Measurements from ENCODE around the gene USP2. TPM values are rescaled to one million over a fixed set of nuclear protein-coding genes. Genes with fewer than 3 reads are reported as not detected.

The USP2 gene
- total RNA-seq, 1 donor from 2014 or later = 3.4 TPM

DNA sequence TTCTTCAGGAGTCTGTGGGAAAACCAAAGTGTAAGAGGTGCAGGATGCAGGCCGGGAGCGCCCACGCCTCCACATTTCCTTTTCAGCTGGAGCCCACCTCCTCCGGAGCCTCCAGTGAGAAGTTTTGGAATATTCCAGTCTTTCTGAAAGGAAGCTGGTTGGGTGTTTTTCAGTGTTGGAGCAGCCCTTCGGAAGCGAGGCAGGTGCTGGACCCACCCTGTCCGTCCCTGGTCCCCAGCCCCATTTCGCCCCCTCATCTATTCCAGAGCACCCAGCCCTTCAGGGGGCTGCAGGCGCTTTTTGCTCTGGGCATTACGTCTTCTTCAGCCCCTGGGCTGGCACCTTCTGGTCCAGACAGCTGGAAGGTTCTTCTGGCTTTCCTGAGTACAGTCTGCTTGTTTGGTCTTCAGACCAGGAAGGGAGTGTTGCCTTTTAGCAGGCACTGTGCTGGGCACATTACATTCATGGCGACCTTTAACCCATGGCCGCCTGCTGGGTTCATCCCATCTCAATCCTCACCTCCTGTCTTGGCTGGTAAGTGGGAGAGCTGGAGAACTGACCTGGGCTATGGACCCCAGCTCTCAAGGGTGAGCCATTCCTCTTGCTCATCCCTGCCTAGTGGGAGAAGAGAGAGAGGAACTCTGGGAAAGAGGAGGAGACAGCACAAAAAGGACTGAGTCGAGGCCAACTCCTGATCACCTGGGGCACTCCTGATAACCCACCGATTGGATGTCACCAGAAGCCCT is 42.2 kb upstream of the USP2 start:
- peak overlapping the region; percentile 94 for H3K4me3 Mint-ChIP-seq
- H3K36me3 Mint-ChIP-seq (ENCODE audit: low read depth) = peaks cover 4% of the 10 kb centered on the region
- H3K4me1 Mint-ChIP-seq = peaks cover 33% of the 10 kb centered on the region
- H3K9me3 Mint-ChIP-seq = peaks cover 2% of the 10 kb centered on the region
- no peak for DNase-seq (ENCODE audit: low read depth, low spot score)
- TF ChIP-seq, protein P1, sequence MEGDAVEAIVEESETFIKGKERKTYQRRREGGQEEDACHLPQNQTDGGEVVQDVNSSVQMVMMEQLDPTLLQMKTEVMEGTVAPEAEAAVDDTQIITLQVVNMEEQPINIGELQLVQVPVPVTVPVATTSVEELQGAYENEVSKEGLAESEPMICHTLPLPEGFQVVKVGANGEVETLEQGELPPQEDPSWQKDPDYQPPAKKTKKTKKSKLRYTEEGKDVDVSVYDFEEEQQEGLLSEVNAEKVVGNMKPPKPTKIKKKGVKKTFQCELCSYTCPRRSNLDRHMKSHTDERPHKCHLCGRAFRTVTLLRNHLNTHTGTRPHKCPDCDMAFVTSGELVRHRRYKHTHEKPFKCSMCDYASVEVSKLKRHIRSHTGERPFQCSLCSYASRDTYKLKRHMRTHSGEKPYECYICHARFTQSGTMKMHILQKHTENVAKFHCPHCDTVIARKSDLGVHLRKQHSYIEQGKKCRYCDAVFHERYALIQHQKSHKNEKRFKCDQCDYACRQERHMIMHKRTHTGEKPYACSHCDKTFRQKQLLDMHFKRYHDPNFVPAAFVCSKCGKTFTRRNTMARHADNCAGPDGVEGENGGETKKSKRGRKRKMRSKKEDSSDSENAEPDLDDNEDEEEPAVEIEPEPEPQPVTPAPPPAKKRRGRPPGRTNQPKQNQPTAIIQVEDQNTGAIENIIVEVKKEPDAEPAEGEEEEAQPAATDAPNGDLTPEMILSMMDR (conservative IDR thresholded peaks at IDR 0.05) = no peak
- no peak overlapping the region for H3K27ac Mint-ChIP-seq (ENCODE audit: unreplicated experiment)
- peaks cover 14% of the 10 kb centered on the region for H3K27me3 Mint-ChIP-seq (ENCODE audit: low read depth)

DNA sequence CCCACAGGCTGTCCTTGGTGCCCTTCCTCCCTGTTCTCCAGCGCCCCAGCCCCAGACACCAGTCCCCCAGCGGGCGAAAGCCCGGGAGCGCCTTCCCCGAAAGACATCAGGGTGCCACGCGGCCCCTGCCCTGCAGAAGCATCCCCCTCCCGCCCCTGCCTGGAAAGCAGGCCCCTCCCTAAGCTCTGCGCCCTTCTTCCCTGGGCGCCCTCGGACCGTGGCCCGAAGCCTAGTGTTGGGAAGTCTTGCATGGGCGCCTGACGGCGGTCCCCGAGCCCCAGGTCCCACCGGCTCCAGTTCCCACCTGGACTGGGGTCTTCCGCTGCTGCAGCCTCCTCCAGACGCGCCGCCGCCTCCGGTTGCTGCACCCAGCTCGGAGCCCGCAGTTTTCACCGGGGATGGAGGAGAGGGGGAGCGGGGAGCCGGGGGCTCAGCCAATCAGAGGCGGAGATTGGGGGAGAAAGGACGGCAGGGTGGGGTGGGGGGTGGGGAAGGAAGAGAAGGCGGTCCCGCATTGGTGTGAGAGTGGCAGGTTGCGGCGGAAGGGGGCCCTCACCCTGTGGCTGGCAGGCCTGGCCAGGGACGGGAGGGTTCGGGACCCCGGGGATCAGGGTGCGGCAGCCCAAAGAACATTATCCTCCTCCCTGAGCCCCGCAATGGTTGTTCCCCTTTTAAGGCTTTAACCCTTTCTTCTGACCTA is 41.5 kb upstream of the USP2 start, which contains the start of gene THY1:
THY1 (minus strand) TSS at position 364 of the 700 bp plus-strand sequence. CDS start 2,267 bp downstream, outside the sequence.
- DNase-seq (ENCODE audit: low read depth, low spot score) = peak; percentile 58
- TF ChIP-seq, protein P1 (conservative IDR thresholded peaks at IDR 0.05) = no peak
- peaks cover 4% of the 10 kb centered on the region for H3K36me3 Mint-ChIP-seq (ENCODE audit: low read depth)
- no peaks in the 10 kb centered on the region for H3K9me3 Mint-ChIP-seq
- peak within 1 kb of the TSS; percentile 94 for H3K4me3 Mint-ChIP-seq
- peaks cover 33% of the 10 kb centered on the region for H3K4me1 Mint-ChIP-seq
- H3K27me3 Mint-ChIP-seq (ENCODE audit: low read depth) = peaks cover 14% of the 10 kb centered on the region
- H3K27ac Mint-ChIP-seq (ENCODE audit: unreplicated experiment) = peak within 1 kb of the TSS; percentile 16

GRCh38 chr11:119421941-119422808 is 40.7 kb upstream of the USP2 start:
- DNase-seq (ENCODE audit: low read depth, low spot score) = peak; percentile 48
- H3K27me3 Mint-ChIP-seq (ENCODE audit: low read depth) = peaks cover 14% of the 10 kb centered on the region
- peak overlapping the region; percentile 94 for H3K4me3 Mint-ChIP-seq
- TF ChIP-seq, protein P1 (conservative IDR thresholded peaks at IDR 0.05) = no peak
- H3K4me1 Mint-ChIP-seq = peaks cover 36% of the 10 kb centered on the region
- H3K27ac Mint-ChIP-seq (ENCODE audit: unreplicated experiment) = peak overlapping the region; percentile 16
- H3K9me3 Mint-ChIP-seq = no peaks in the 10 kb centered on the region
- H3K36me3 Mint-ChIP-seq (ENCODE audit: low read depth) = peaks cover 8% of the 10 kb centered on the region

GRCh38 chr11:119421351-119421750 is 39.9 kb upstream of the USP2 start:
- Mint-ChIP-seq H3K27me3 (ENCODE audit: low read depth) (peaks cover 14% of the 10 kb centered on the region), H3K27ac (ENCODE audit: unreplicated experiment) (no peak overlapping the region), H3K36me3 (ENCODE audit: low read depth) (peaks cover 8% of the 10 kb centered on the region), H3K4me3 (peak overlapping the region; percentile 94), H3K9me3 (no peaks in the 10 kb centered on the region), H3K4me1 (peaks cover 36% of the 10 kb centered on the region)
- no peak for DNase-seq (ENCODE audit: low read depth, low spot score)
- TF ChIP-seq, protein P1 (conservative IDR thresholded peaks at IDR 0.05) = no peak

DNA sequence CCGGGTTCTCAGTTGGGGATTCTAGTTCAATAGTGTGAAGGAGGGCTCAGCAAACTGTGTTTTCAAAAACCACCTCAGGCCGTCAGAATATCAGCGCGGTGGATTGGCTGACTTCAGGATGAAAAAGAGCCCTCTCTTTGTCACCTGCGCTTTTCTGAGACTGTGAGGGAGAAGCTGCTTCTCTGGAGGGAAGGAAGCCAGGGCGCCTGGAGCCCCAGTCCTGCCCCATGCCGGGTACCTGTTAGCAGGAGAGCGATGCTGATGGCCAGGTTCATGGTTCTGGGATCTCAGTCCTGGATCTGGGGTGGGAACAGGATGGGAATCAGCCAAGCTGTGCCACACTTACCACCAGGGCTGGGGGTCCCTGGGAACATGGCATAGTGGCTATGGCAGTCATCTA is 39.1 kb upstream of the USP2 start:
- H3K27me3 Mint-ChIP-seq (ENCODE audit: low read depth) = peaks cover 14% of the 10 kb centered on the region
- H3K4me3 Mint-ChIP-seq = peak overlapping the region; percentile 94
- H3K4me1 Mint-ChIP-seq = peaks cover 36% of the 10 kb centered on the region
- H3K27ac Mint-ChIP-seq (ENCODE audit: unreplicated experiment) = no peak overlapping the region
- DNase-seq (ENCODE audit: low read depth, low spot score) = no peak
- H3K9me3 Mint-ChIP-seq = no peaks in the 10 kb centered on the region
- TF ChIP-seq, protein P1 (conservative IDR thresholded peaks at IDR 0.05) = no peak
- H3K36me3 Mint-ChIP-seq (ENCODE audit: low read depth) = peaks cover 8% of the 10 kb centered on the region

Measured in neural crest cell (in vitro differentiated cells).